HG03521 (cell line): ENCODE results near the gene LY6G5C.

ENCODE experiments used
- ATAC-seq: cut with Tn5 transposase; IDR thresholded peaks from one replicate; pipeline ENCODE4 v1.9.1; 2021; ENCODE audit warnings: mild to moderate bottlenecking, moderate library complexity; ENCODE audit not compliant: unreplicated experiment

Gene LY6G5C

GRCh38 chr6:31680226-31681134, at the start of gene LY6G5C:
TSS of gene LY6G5C (minus strand) at chr6:31681067. CDS start at chr6:31680373, 694 bp downstream.
- no peak for ATAC-seq

- ATAC-seq: peak; percentile 47
Measured at GRCh38 chr6:31729979-31730630, 49.2 kb upstream of the LY6G5C start.

GRCh38 chr6:31729515-31729978, 48.7 kb upstream of the LY6G5C start:
- peak; percentile 33 for ATAC-seq

- ATAC-seq: no peak
Measured at GRCh38 chr6:31728767-31729514, 48.1 kb upstream of the LY6G5C start, which contains the start of gene DDAH2. TSS of gene DDAH2 (minus strand) at chr6:31729299. CDS start at chr6:31729161, 138 bp downstream.

- no peak for ATAC-seq
Measured at GRCh38 chr6:31727717-31728671, 47.1 kb upstream of the LY6G5C start.

GRCh38 chr6:31727034-31727716, 46.3 kb upstream of the LY6G5C start:
- ATAC-seq: no peak

- no peak for ATAC-seq
Measured at GRCh38 chr6:31725502-31726350, 44.9 kb upstream of the LY6G5C start.

GRCh38 chr6:31723980-31724691, 43.3 kb upstream of the LY6G5C start:
- ATAC-seq: no peak

- ATAC-seq: no peak
Measured at GRCh38 chr6:31723245-31723979, 42.5 kb upstream of the LY6G5C start, which contains the start of gene MPIG6B. TSS of gene MPIG6B (plus strand) at chr6:31723373. CDS start at chr6:31723384, 11 bp downstream.

- no peak for ATAC-seq
Measured at GRCh38 chr6:31722173-31722572, 41.3 kb upstream of the LY6G5C start.

GRCh38 chr6:31721351-31722020, 40.6 kb upstream of the LY6G5C start, which contains the start of gene LY6G6C:
TSS of gene LY6G6C (minus strand) at chr6:31721746. CDS start at chr6:31721679, 67 bp downstream.
- ATAC-seq: no peak

GRCh38 chr6:31720196-31720770, 39.4 kb upstream of the LY6G5C start:
- ATAC-seq: no peak

GRCh38 chr6:31719001-31719400, 38.1 kb upstream of the LY6G5C start:
- no peak for ATAC-seq

- ATAC-seq: no peak
Measured at GRCh38 chr6:31718265-31718664, 37.4 kb upstream of the LY6G5C start.

- ATAC-seq: no peak
Measured at GRCh38 chr6:31717499-31718222, 36.8 kb upstream of the LY6G5C start.
